ENCODE measurements around the gene RBM33. TPM values are rescaled to one million over a fixed set of nuclear protein-coding genes. Genes with fewer than 3 reads are reported as not detected.

Gene RBM33
- total RNA-seq, 1 donor from 2014 or later: 25.0 TPM

- Histone ChIP-seq H3K4me3 (ENCODE audit: low read depth, low read length) (no peak overlapping the region), H3K36me3 (ENCODE audit: control insufficient read depth, insufficient read depth, low read length) (no peaks in the 10 kb centered on the region), H3K27me3 (ENCODE audit: control insufficient read depth, insufficient read depth, low read length) (no peaks in the 10 kb centered on the region)
- DNase-seq (ENCODE audit: low read depth): no peak
- no peak for TF ChIP-seq CTCF (IDR thresholded peaks at IDR 0.05; ENCODE audit: insufficient read depth, low read length, poor library complexity, severe bottlenecking)
Measured at GRCh38 chr7:155680124-155680523, 35.7 kb downstream of the RBM33 start.

- Histone ChIP-seq H3K4me3 (ENCODE audit: low read depth, low read length) (no peak overlapping the region), H3K27me3 (ENCODE audit: control insufficient read depth, insufficient read depth, low read length) (no peaks in the 10 kb centered on the region), H3K36me3 (ENCODE audit: control insufficient read depth, insufficient read depth, low read length) (no peaks in the 10 kb centered on the region)
- no peak for TF ChIP-seq CTCF (IDR thresholded peaks at IDR 0.05; ENCODE audit: insufficient read depth, low read length, poor library complexity, severe bottlenecking)
- DNase-seq (ENCODE audit: low read depth): no peak
Measured at GRCh38 chr7:155680864-155681263, 36.4 kb downstream of the RBM33 start.

- no peak for DNase-seq (ENCODE audit: low read depth)
- Histone ChIP-seq H3K27me3 (ENCODE audit: control insufficient read depth, insufficient read depth, low read length) (no peaks in the 10 kb centered on the region), H3K36me3 (ENCODE audit: control insufficient read depth, insufficient read depth, low read length) (no peaks in the 10 kb centered on the region), H3K4me3 (ENCODE audit: low read depth, low read length) (no peak overlapping the region)
- TF ChIP-seq CTCF (IDR thresholded peaks at IDR 0.05; ENCODE audit: insufficient read depth, low read length, poor library complexity, severe bottlenecking): no peak
Measured at GRCh38 chr7:155681663-155682062, 37.2 kb downstream of the RBM33 start.

GRCh38 chr7:155682484-155682883 is 38.0 kb downstream of the RBM33 start:
- DNase-seq (ENCODE audit: low read depth): no peak
- TF ChIP-seq CTCF (IDR thresholded peaks at IDR 0.05; ENCODE audit: insufficient read depth, low read length, poor library complexity, severe bottlenecking): no peak
- Histone ChIP-seq H3K27me3 (ENCODE audit: control insufficient read depth, insufficient read depth, low read length) (no peaks in the 10 kb centered on the region), H3K36me3 (ENCODE audit: control insufficient read depth, insufficient read depth, low read length) (no peaks in the 10 kb centered on the region), H3K4me3 (ENCODE audit: low read depth, low read length) (no peak overlapping the region)

- H3K4me3 ChIP-seq (ENCODE audit: low read depth, low read length): no peak overlapping the region
- TF ChIP-seq CTCF (IDR thresholded peaks at IDR 0.05; ENCODE audit: insufficient read depth, low read length, poor library complexity, severe bottlenecking): no peak
- no peaks in the 10 kb centered on the region for H3K36me3 ChIP-seq (ENCODE audit: control insufficient read depth, insufficient read depth, low read length)
- no peak for DNase-seq (ENCODE audit: low read depth)
- H3K27me3 ChIP-seq (ENCODE audit: control insufficient read depth, insufficient read depth, low read length): no peaks in the 10 kb centered on the region
Measured at GRCh38 chr7:155683098-155683497, 38.6 kb downstream of the RBM33 start.

GRCh38 chr7:155683714-155684113 is 39.3 kb downstream of the RBM33 start:
- no peak overlapping the region for H3K4me3 ChIP-seq (ENCODE audit: low read depth, low read length)
- no peaks in the 10 kb centered on the region for H3K27me3 ChIP-seq (ENCODE audit: control insufficient read depth, insufficient read depth, low read length)
- TF ChIP-seq CTCF (IDR thresholded peaks at IDR 0.05; ENCODE audit: insufficient read depth, low read length, poor library complexity, severe bottlenecking): no peak
- H3K36me3 ChIP-seq (ENCODE audit: control insufficient read depth, insufficient read depth, low read length): no peaks in the 10 kb centered on the region
- no peak for DNase-seq (ENCODE audit: low read depth)

Measured in kidney epithelial cell (primary cell).